AG10803 (cell line): ENCODE results near the gene XXYLT1.

Experiments used
- DNase-seq: peaks from one replicate; pipeline ENCODE4 v3.0.0; 2010; ENCODE audit warnings: low read depth
- H3K4me3 ChIP-seq: 2 replicates; pipeline ENCODE4 v1.5.1; 2011; ENCODE audit warnings: mild to moderate bottlenecking, low read length, control low read depth
- TF ChIP-seq, protein P1 (sequence below): conservative IDR thresholded peaks from 2 replicates; pipeline ENCODE4 v1.5.1; 2011; ENCODE audit warnings: mild to moderate bottlenecking, low read length, control low read depth, inconsistent platforms

Gene XXYLT1

DNA sequence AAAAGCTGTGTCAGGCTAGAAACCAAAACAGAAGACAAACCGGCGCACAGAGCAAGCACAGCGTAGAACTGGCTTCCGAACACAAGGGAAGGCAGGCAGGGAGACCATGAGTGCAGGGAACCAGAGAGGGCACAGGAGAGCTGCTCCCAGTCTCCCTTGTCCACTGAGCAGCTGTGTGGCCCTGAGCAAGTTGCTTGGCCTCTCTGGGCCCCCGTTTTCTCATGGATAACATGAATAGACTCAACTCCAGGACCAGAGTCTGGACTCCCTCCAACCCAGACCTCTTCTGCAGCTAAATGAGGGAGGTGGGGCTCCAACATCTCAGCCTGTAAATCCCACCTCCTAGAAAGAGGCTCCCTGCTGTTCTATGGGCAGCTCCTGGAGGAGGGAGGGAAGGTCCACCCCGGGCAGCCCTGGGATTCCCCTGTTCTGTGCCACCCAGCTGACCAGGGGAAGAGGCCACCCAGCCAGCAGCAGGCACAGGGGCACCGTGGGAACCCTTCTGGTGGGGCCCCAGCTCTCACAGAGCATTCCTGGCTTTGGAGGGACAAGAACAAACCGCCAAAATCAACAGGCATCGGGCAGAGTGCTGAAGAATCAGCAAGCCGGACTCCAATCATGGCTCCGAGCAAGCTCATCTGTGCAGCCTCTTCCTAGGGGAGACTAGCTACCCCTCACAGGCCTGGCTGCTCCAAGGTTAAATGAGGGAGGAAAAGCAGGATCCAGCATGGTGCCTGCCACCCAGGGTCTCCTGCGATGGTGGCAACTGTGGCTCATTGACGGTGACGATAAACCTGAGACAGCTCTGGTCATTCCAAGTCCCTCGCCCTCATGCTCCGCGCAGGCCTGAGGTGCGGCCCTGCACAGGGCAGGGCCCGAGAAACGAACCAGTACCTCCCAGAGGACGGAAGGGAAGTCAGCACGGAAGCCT, 15.1 kb downstream of the XXYLT1 start:
- TF ChIP-seq, protein P1, sequence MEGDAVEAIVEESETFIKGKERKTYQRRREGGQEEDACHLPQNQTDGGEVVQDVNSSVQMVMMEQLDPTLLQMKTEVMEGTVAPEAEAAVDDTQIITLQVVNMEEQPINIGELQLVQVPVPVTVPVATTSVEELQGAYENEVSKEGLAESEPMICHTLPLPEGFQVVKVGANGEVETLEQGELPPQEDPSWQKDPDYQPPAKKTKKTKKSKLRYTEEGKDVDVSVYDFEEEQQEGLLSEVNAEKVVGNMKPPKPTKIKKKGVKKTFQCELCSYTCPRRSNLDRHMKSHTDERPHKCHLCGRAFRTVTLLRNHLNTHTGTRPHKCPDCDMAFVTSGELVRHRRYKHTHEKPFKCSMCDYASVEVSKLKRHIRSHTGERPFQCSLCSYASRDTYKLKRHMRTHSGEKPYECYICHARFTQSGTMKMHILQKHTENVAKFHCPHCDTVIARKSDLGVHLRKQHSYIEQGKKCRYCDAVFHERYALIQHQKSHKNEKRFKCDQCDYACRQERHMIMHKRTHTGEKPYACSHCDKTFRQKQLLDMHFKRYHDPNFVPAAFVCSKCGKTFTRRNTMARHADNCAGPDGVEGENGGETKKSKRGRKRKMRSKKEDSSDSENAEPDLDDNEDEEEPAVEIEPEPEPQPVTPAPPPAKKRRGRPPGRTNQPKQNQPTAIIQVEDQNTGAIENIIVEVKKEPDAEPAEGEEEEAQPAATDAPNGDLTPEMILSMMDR: no peak
- H3K4me3 ChIP-seq: no peak overlapping the region
- DNase-seq: no peak

DNA sequence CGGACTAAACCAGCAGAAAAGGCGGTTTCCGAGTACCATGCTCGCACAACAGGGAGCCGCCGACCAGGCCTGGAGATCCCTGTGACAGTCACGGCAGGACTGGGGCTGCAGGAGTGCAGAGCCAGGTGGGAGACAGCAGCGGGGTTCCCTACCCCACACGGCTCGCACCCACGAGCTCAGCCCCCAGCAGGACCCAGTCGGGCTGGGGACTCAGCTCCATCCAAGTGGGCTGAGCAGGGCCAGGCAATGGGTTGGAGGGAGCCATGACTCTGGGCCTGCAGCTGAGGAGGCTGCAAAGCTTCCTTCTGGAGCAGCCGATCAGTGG, 15.8 kb downstream of the XXYLT1 start:
- H3K4me3 ChIP-seq: no peak overlapping the region
- TF ChIP-seq, protein P1: no peak
- no peak for DNase-seq

DNA sequence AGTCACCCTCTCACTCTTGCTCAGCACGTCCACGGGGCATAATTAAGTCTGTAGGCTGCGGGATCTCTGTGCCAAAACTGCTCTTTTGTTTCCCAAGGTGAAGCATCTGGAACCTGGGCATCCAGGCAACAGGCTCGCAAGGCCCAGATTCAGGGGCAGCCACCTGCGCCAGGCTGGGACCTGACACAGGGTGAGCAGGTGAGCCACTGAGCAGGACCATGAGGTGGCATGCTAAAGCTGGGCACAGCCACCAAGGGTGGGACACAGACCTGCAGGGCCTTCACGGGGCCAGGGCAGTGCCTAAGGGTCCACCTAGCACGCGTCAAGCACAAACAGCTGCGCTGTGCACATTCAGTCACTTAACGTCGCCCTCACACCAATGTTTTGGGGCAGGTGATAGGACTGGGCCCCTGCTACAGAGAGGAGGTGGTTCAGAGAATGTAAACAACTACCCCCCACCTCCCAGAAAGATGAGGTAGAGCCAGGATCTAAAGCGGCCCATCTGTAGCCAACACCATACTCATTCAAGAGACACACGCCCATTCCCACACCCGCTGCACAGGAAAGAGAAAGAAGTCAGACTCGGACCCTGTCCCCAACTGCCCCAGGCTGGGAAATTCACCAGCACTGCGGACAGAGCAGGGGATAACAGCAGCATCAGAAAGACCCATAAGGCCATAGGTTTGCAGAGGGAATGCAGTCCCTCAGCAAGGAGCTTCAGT, 16.3 kb downstream of the XXYLT1 start:
- H3K4me3 ChIP-seq: no peak overlapping the region
- TF ChIP-seq, protein P1: no peak
- DNase-seq: no peak

DNA sequence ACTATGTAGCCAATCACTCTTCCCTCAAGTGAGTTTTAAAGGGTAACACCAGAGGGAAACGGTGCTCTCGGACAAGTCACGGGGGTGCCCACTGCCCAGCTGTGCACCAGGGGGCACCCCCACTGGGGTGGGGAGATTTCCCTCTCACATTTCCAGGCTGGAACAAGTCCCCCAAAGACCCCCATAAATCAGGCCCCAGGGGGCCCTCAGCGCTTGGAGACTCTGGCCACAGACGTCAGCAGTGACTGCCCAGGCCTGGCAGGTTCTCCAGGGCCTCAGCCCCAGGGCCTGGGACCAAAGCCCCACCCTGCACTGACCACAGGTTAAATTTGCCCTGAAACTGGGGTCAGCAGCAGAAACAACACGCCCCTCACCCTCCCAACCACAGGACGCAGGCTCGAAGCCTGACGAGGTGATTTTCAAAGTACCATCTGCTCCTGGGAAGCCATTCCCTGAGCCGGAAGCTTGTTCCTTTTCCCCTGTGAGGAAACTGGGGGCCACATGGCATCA, 17.0 kb downstream of the XXYLT1 start:
- TF ChIP-seq, protein P1: no peak
- no peak for DNase-seq
- H3K4me3 ChIP-seq: no peak overlapping the region

DNA sequence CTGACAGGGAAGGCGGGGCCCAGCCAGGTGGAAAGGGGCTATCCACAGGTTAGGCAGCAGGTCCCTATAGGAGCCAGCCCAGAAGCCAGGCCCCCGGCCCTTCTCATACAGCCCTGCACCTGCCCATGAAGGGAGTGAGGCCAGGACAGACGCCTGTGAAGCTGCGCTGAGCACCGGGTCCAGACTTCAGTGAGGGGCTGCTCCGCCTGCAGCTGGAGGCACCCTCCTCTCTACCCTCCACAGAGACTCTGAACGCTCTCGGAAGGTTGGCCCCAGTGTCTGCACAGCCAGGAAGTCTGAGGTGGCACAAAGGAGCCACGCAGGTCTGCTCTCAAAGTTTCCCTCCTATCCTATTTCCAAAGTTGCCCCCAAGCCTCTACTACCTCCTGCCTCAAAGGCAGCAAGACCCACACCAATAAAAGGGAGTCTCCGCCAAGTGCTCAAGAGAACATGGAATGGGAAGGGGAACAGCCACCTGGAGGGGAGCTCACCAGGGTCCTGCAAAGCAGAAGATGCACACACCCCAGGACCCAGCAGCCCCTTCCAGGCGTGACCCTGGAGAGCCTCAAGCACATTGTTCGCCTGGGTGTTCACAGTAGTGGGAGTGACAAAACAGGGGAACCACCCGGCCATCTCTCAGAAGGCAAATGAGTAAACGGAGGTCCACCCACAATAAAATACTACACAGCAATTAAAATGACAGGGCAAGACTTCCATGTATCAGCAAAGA, 19.5 kb downstream of the XXYLT1 start:
- H3K4me3 ChIP-seq: no peak overlapping the region
- no peak for DNase-seq
- TF ChIP-seq, protein P1: no peak

DNA sequence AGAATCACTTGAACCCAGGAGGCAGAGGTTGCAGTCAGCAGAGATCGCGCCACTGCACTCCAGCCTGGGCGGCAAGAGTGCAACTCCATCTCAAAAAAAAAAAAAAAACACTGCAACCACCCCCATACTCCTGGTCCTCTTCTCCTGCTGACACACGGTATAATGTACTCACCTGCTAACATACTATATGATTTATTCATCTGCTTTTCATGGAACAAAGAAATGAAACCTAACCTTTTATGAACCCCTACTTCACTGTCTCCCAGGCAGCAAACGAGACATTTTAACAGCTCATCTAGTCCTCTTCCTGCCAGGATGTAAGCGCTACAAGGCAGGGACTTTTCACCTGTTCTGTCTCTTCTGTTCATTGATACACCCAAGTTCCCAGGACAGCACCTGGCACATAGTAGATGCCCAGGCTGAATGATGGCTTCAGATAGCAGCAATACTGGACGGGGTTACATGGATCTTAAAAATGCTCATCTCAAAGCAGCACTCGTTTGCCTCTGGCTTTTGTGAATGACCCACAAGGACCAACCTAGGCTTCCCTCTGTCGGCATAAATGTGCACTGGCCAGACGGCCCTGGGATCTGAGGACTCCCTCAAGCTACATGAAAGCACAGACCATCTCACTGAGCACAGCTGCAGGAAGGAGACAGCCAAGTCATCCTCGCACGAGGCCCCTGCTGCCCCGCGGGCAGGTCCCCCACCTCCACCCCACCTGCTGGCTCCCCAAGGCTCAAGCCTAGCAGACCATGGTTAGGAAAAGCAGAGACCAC, 20.3 kb downstream of the XXYLT1 start:
- H3K4me3 ChIP-seq: no peak overlapping the region
- TF ChIP-seq, protein P1: peak; percentile 45
- DNase-seq: peak; percentile 40
